Parathyroid adenoma (tissue), 2 donors: ENCODE data around the gene PTGER4.

Source experiments
- H2AFZ ChIP-seq: fragments of 300-600 bp; sonication (generic); one replicate; pipeline ENCODE4 v1.7.0; 2017; ENCODE audit warnings: antibody characterized with exemption, mild to moderate bottlenecking
- H3K27ac ChIP-seq: fragments of 300-600 bp; sonication (generic); one replicate; pipeline ENCODE4 v1.7.0; 2017
- H3K27me3 ChIP-seq: fragments of 300-600 bp; sonication (generic); one replicate; pipeline ENCODE4 v1.7.0; 2017; ENCODE audit warnings: low read length; ENCODE audit not compliant: control insufficient read depth, insufficient read depth
- H3K36me3 ChIP-seq: fragments of 300-600 bp; sonication (generic); one replicate; pipeline ENCODE4 v1.7.0; 2017; ENCODE audit warnings: low read length; ENCODE audit not compliant: control insufficient read depth, insufficient read depth
- H3K4me1 ChIP-seq: fragments of 300-600 bp; sonication (generic); one replicate; pipeline ENCODE4 v1.7.0; 2017; ENCODE audit warnings: control low read depth
- H3K4me2 ChIP-seq: fragments of 300-600 bp; sonication (generic); one replicate; pipeline ENCODE4 v1.7.0; 2017; ENCODE audit warnings: low read length
- H3K4me3 ChIP-seq: fragments of 300-600 bp; sonication (generic); one replicate; pipeline ENCODE4 v1.7.0; 2017; ENCODE audit warnings: low read depth, low read length
- H3K79me2 ChIP-seq: fragments of 300-600 bp; sonication (generic); one replicate; pipeline ENCODE4 v1.7.0; 2017; ENCODE audit warnings: control low read depth
- H3K9ac ChIP-seq: fragments of 300-600 bp; sonication (generic); one replicate; pipeline ENCODE4 v1.7.0; 2017; ENCODE audit warnings: mild to moderate bottlenecking
- H3K9me3 ChIP-seq: fragments of 300-600 bp; sonication (generic); one replicate; pipeline ENCODE4 v1.7.0; 2017; ENCODE audit warnings: low read length; ENCODE audit not compliant: control insufficient read depth
- CTCF ChIP-seq: fragments of 300-600 bp; sonication (generic); IDR thresholded peaks from one replicate; pipeline ENCODE4 v1.7.0; 2017; ENCODE audit warnings: antibody characterized with exemption, mild to moderate bottlenecking
- donor health status: primary hyperparathyroidism.

PTGER4 gene

DNA sequence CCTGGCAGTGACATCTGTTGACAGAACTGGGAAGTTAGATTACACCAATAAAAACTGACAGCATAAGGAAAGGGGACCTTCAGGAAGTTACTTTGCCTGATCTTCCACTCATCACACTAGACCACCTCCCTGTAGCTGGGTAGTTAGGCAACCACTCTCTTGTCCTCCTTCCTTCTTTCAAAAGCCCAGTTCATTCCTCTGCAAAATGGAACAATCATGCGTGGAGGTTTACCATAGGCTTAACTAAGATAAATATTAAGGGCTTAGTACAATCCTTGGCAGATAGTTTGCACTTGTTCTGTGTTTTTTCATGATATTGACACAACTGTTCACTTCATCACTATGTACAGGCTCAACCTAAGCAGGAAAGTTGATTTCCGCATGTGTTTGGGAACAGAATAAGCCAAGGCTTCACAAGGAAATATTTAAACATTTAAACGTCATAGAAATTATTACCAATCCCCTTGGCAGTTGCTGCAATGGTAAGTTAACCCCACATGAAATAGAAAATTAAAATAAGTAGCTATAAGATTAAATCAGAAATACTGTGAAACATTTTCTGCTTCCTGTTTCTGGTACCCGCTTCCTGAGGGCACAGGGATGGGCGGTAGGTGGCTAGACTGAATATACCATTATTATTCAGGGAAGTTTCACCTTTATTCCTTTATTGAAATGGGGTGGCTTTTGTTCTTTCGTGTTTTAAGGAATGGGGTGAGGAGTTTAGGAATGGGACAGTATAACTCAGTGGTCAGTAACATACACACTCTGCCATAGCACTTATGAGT lies 9.9 kb upstream of the PTGER4 start:
- no peak for TF ChIP-seq CTCF
- no peak overlapping the region for H2AFZ ChIP-seq
- no peak overlapping the region for H3K4me3 ChIP-seq
- H3K27ac ChIP-seq: no peak overlapping the region
- H3K27me3 ChIP-seq: no peaks in the 10 kb centered on the region
- H3K9ac ChIP-seq: no peak overlapping the region
- no peaks in the 10 kb centered on the region for H3K9me3 ChIP-seq
- H3K4me2 ChIP-seq: no peak overlapping the region
- H3K4me1 ChIP-seq: no peaks in the 10 kb centered on the region
- no peaks in the 10 kb centered on the region for H3K79me2 ChIP-seq
- peaks cover 4% of the 10 kb centered on the region for H3K36me3 ChIP-seq

GRCh38 chr5:40672425-40672824 lies 7.3 kb upstream of the PTGER4 start:
- H3K4me3 ChIP-seq: no peak overlapping the region
- H3K4me2 ChIP-seq: no peak overlapping the region
- no peaks in the 10 kb centered on the region for H3K9me3 ChIP-seq
- H2AFZ ChIP-seq: no peak overlapping the region
- H3K27ac ChIP-seq: no peak overlapping the region
- no peaks in the 10 kb centered on the region for H3K79me2 ChIP-seq
- no peaks in the 10 kb centered on the region for H3K4me1 ChIP-seq
- no peak for TF ChIP-seq CTCF
- H3K27me3 ChIP-seq: no peaks in the 10 kb centered on the region
- no peaks in the 10 kb centered on the region for H3K36me3 ChIP-seq
- H3K9ac ChIP-seq: no peak overlapping the region

- Histone ChIP-seq H3K27me3 (no peaks in the 10 kb centered on the region), H3K4me3 (no peak overlapping the region), H3K9ac (no peak overlapping the region), H3K4me1 (no peaks in the 10 kb centered on the region), H3K27ac (no peak overlapping the region), H2AFZ (no peak overlapping the region), H3K4me2 (no peak overlapping the region), H3K79me2 (no peaks in the 10 kb centered on the region), H3K36me3 (no peaks in the 10 kb centered on the region), H3K9me3 (no peaks in the 10 kb centered on the region)
- TF ChIP-seq CTCF: no peak
Observed at GRCh38 chr5:40674661-40675235, 5.0 kb upstream of the PTGER4 start.

DNA sequence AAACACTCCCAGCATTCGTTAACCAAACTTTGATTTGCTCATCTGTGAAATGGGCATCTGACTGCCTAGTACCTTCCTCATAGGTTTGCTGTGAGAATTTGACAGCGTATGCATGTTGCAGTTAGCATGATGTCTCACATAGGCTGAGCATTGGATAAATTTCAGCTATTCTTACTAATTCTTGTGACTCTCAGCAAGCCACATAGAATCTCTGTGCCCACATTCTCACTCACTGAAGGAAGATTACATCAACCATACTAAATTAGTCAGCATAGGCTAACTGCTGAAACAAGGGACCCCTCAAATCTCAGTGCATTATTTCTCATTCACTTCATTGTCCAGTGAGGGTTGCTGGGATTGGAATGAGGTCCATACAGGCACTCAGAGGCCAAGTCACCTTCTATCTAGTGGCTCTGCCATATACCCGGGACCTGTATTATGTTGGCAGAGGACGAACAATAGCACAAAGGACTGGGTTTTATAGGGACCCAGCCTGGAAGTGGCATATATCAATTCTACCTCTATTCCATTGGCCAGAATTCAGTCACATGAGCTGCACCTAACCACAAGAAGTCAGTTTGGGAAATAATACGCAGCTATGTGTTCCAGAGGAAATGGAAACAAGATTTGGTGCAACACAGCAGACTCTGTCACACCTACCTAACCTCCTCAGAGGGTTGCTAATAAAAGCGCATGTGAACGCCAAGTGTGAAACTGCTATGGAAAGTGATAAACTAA lies 4.2 kb upstream of the PTGER4 start:
- H3K9me3 ChIP-seq: no peaks in the 10 kb centered on the region
- no peak overlapping the region for H3K9ac ChIP-seq
- no peaks in the 10 kb centered on the region for H3K27me3 ChIP-seq
- H3K4me3 ChIP-seq: no peak overlapping the region
- no peak overlapping the region for H3K4me2 ChIP-seq
- no peak overlapping the region for H3K27ac ChIP-seq
- H3K36me3 ChIP-seq: no peaks in the 10 kb centered on the region
- H3K4me1 ChIP-seq: no peaks in the 10 kb centered on the region
- no peak for TF ChIP-seq CTCF
- H3K79me2 ChIP-seq: no peaks in the 10 kb centered on the region
- no peak overlapping the region for H2AFZ ChIP-seq
